ENCODE results near the gene SVIL.
A peak's percentile ranks its signal among the peaks of the same experiment; 100 is the strongest.

Gene SVIL, protein sequence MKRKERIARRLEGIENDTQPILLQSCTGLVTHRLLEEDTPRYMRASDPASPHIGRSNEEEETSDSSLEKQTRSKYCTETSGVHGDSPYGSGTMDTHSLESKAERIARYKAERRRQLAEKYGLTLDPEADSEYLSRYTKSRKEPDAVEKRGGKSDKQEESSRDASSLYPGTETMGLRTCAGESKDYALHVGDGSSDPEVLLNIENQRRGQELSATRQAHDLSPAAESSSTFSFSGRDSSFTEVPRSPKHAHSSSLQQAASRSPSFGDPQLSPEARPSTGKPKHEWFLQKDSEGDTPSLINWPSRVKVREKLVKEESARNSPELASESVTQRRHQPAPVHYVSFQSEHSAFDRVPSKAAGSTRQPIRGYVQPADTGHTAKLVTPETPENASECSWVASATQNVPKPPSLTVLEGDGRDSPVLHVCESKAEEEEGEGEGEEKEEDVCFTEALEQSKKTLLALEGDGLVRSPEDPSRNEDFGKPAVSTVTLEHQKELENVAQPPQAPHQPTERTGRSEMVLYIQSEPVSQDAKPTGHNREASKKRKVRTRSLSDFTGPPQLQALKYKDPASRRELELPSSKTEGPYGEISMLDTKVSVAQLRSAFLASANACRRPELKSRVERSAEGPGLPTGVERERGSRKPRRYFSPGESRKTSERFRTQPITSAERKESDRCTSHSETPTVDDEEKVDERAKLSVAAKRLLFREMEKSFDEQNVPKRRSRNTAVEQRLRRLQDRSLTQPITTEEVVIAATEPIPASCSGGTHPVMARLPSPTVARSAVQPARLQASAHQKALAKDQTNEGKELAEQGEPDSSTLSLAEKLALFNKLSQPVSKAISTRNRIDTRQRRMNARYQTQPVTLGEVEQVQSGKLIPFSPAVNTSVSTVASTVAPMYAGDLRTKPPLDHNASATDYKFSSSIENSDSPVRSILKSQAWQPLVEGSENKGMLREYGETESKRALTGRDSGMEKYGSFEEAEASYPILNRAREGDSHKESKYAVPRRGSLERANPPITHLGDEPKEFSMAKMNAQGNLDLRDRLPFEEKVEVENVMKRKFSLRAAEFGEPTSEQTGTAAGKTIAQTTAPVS (N-terminal part only)

DNA sequence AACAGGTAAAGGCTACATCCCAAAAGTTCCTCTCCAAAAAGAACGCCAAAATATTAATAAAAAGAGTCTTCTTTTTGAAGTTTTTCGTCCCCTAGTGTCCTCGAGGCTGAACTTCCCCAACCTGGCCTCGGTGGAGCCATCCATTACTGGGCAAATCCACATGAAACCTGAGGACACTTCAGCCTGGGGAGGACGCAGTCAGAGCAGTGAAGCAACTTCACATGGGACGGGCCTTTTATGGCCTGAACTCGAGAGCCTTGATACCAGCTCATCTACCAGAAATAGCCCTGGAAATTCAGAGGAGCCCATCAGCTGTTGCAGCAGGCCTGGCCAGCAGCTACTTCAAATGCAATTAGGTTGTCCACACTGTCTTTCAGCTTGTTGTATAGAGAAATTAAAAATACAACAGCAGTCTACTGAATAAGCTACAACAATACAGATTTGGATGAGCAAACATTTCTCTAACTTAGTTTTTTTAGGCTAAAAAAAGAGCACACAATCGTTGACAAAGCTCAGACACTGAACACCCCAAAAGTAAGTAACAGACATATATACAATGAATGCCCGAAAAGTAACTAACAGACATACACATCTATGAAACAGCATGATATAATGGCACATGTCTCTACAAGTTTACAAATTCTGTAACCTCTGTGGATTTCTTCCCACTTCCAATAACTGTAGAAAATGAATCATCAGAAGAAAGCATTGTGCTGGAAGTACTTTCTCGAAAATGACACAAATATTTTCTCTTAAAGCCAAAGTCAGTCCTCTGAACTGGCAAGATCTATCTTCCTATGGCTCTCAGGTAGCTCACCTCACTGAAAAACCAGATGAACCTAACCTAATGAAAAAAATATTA is at the start of gene SVIL:
TSS of gene SVIL (minus strand) at position 208 of the 862 bp plus-strand sequence. CDS start 79,913 bp downstream, outside the sequence.
- intact Hi-C loops (cut with DNase I; ENCODE audit: low total_unique reads) = loop anchor here (10.0 kb wide), 2 partner anchors 220 to 370 kb away; no protein-coding TSS in a partner anchor
- peak within 1 kb of the TSS; percentile 52 to 54 for H3K4me3 ChIP-seq
- H3K36me3 ChIP-seq = peaks cover 0 to 6% (median 0%) of the 10 kb centered on the region in 3 donors
- H3K9me3 ChIP-seq = no peaks in the 10 kb centered on the region
- peaks cover 0 to 49% (median 28%) of the 10 kb centered on the region in 4 donors for H3K4me1 ChIP-seq
- no peaks in the 10 kb centered on the region for H3K27me3 ChIP-seq
- H3K27ac ChIP-seq = peak within 1 kb of the TSS; percentile 86 to 87
- TF ChIP-seq, protein P1, sequence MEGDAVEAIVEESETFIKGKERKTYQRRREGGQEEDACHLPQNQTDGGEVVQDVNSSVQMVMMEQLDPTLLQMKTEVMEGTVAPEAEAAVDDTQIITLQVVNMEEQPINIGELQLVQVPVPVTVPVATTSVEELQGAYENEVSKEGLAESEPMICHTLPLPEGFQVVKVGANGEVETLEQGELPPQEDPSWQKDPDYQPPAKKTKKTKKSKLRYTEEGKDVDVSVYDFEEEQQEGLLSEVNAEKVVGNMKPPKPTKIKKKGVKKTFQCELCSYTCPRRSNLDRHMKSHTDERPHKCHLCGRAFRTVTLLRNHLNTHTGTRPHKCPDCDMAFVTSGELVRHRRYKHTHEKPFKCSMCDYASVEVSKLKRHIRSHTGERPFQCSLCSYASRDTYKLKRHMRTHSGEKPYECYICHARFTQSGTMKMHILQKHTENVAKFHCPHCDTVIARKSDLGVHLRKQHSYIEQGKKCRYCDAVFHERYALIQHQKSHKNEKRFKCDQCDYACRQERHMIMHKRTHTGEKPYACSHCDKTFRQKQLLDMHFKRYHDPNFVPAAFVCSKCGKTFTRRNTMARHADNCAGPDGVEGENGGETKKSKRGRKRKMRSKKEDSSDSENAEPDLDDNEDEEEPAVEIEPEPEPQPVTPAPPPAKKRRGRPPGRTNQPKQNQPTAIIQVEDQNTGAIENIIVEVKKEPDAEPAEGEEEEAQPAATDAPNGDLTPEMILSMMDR (IDR thresholded peaks at IDR 0.05) = peak; percentile 28 to 48
- peak; percentile 85 to 93 for DNase-seq

DNA sequence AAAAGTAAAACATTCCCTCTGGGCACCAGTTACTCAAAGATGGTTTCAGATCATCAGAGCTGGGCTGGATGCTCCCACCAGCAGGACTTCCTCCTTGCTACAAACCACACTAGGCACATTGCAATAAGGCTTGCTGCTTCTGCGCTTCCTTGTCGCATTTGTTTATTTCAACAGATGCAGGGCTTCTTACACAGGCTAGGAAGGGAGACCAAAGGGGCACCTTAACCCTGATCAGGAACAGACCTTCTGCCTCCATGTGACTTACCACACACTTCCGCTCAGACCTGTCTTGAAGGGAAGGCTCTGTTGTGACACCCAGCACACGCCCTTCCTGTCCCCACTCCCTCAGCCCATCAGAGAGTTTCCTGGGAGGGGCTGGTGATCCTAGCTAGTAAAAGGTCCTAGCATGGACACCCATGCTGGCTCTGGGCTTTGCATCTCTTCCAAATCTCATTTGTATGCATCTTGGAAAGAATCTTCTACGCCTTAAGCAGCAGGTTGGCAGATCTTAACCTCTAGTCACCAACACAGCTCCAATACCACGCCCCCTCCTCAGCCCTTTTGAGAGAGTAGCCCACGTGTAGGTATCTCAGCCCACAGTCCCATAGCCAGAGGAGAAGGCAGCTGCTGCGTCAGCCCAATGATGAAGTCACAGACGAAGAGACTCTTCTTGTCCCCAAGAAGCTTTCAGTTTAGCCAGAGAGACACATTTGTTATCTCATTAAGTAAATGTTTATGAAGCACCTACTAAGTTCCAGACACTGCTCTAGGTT is 47.1 kb upstream of the SVIL start:
- intact Hi-C loops (cut with DNase I; ENCODE audit: low total_unique reads) = no loop called here
- no peaks in the 10 kb centered on the region for H3K27me3 ChIP-seq
- peaks cover 25 to 56% (median 43%) of the 10 kb centered on the region in 3 donors for H3K36me3 ChIP-seq
- H3K4me3 ChIP-seq = no peak overlapping the region
- H3K27ac ChIP-seq = no peak overlapping the region
- H3K4me1 ChIP-seq = peaks cover 0 to 38% (median 11%) of the 10 kb centered on the region in 4 donors
- DNase-seq = peak in 1 of 2 donors; percentile 29
- TF ChIP-seq, protein P1 (IDR thresholded peaks at IDR 0.05) = no peak
- no peaks in the 10 kb centered on the region for H3K9me3 ChIP-seq

DNA sequence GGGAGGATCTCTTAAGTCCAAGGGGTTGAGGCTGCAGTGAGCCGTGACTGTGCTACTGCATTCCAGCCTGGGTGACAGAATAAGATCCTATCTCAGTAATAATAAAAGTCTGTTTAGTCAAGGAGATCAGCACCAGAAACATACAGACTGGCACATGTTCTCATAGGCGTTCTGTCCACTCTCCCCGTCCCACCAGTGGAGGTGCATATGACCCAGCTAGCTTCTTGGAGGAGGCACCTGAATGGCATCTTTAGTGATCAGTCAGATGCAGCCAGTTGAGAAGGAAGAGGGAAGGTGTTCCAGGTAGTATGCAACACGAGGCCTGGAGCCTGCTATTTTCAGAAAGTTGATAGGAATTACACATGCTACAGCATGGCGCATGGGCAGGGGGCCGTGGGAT is 45.3 kb upstream of the SVIL start:
- TF ChIP-seq, protein P1 (IDR thresholded peaks at IDR 0.05) = no peak
- no peak overlapping the region for H3K4me3 ChIP-seq
- H3K36me3 ChIP-seq = peaks cover 15 to 66% (median 45%) of the 10 kb centered on the region in 3 donors
- H3K4me1 ChIP-seq = peaks cover 0 to 43% (median 11%) of the 10 kb centered on the region in 4 donors
- no peaks in the 10 kb centered on the region for H3K27me3 ChIP-seq
- H3K27ac ChIP-seq = no peak overlapping the region
- intact Hi-C loops (cut with DNase I; ENCODE audit: low total_unique reads) = no loop called here
- no peak for DNase-seq
- no peaks in the 10 kb centered on the region for H3K9me3 ChIP-seq

DNA sequence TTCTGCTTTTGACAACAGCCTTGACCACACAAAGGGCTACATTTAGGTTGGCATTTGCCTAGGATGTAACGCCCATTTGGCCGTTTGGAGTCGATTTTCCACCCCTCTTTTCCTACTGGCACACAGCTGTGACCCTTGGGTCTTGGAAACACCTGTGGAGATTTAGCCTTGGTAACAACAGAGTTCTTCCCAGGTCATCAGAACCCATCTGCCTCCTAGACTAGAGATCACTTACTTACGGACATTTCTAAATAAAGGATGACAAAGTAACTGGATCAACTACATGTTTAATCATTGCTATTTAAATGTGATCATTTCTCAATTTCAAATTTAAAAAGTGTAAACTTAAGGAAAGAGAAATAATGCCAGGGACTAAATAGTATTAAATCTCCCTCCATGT is 42.0 kb upstream of the SVIL start:
- Histone ChIP-seq H3K4me1 (peaks cover 0 to 42% (median 8%) of the 10 kb centered on the region in 4 donors), H3K27me3 (no peaks in the 10 kb centered on the region), H3K9me3 (peaks cover 0 to 5% (median 0%) of the 10 kb centered on the region in 3 donors), H3K36me3 (peaks cover 14 to 45% (median 33%) of the 10 kb centered on the region in 3 donors), H3K4me3 (no peak overlapping the region), H3K27ac (no peak overlapping the region)
- intact Hi-C loops (cut with DNase I; ENCODE audit: low total_unique reads) = no loop called here
- TF ChIP-seq, protein P1 (IDR thresholded peaks at IDR 0.05) = no peak
- DNase-seq = no peak
